Left ventricle myocardium superior (tissue), 1 donor: ENCODE data around the gene MAP3K3. TPM values are rescaled to one million over a fixed set of nuclear protein-coding genes. Genes with fewer than 3 reads are reported as not detected.

ENCODE experiments used
- ATAC-seq: fragments of 200-7000 bp; cut with Tn5 transposase; one replicate; pipeline ENCODE4 v1.9.1; 2020; ENCODE audit warnings: mild to moderate bottlenecking, moderate library complexity
- DNase-seq: peaks from one replicate; pipeline ENCODE4 v3.0.0-alpha.2; 2020
- intact Hi-C: fragments of 100-400 bp; cut with micrococcal nuclease; formaldehyde crosslinking; loops from one replicate; pipeline ENCODE4 v1.11.0; 2022
- total RNA-seq: library from RNA; stranded (reverse); fragmentation: NEBNext Ultra II Directional; extraction: Animal tissue kit (Norgen Biotek cat#: 25700); gene quantifications from one replicate; pipeline ENCODE4 v1.2.1, GENCODE V29; 2021
- donor health status: DM: no; HTN: yes; CAD: no; lungs with severe emphysema.

The MAP3K3 gene
- total RNA-seq, 1 donor from 2014 or later: 36.9 TPM

DNA sequence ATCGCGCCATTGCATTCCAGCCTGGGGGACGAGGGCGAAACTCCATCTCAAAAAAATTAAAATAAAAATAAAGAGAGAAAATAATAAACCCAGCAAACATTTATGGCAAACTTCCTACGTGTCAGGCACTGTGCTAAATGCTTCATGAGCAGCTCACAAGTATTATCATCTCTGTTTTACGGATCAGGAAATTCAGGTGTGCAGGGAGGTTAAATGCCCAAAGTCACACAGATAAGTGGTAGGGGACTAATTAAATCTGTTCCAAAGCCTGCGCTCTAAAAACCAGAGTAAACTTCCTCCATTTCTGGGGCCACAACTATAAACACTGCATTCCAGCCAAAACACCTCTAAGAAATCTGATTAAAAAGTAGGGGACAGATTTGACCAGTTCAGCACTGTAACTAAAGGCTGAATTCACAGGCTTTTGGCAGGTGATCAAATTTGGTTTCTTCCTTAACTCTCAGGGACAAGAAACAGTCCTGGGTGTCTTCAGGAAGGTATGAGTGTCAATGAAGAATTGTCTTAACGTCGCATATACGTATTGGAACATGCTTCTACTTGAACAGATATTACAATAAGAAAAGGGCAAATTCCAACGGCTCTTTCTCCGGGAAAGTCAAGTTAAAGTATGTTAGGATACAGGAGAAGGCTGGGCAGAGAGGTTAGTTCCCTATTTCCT lies 118.4 kb downstream of the MAP3K3 start:
- DNase-seq: no peak
- intact Hi-C loops: no loop called here
- ATAC-seq: no peak

DNA sequence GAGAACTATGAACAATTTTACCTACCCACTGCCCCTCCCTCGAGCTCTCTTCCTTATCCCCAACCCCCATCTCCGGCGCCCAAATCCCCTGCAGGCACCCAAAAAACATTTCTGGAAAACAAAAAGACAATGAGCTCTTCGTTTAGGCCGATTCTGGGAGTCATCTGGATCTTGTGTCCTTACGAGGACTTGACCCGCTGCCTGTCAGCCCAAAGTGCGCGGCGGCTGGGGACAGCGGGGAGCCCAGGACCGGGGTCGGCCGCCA lies 118.9 kb downstream of the MAP3K3 start:
- no peak for DNase-seq
- peak; percentile 50 for ATAC-seq
- intact Hi-C loops: no loop called here

DNA sequence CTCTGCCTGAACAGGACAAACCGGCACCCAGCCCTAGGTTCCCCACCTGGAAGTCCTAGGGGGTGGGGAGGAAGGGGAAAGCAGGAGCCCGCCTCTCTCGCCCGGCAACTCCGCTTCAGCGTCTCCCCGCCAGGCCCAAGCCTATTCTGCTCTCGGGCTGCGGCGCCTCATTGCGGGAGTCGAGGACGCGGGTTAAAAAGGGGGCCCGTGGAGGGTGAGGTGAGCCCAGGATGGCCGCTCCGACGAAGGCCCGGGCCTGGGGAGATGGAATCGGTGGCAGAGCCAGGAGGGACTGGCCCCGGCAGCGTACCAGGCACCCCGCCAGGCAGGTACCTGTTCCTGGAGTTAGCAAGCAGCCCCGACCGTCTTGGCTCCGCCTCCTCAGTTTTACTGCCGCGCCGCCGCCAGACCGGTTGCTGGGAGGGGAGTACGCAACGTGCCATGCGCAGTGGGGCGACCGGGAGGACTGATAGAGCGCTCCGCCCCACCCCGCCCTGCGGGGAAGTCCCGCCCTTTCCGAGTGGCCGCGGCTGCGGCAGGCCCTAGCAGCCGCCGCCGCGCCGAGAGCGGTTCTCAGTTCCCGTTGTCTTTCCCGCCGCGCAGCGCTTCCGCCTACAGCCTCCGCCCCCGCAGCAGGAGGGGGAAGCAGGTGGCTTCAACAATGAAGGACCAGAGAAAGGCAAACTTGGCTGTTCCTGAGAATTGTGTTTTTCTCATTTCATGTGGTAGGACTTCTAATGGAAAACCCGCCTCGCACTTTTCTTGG lies 119.4 kb downstream of the MAP3K3 start, which contains the start of gene STRADA:
Gene STRADA, minus strand, starts transcription at position 392 of the 766 bp plus-strand sequence. CDS start 13,430 bp downstream, outside the sequence.
- ATAC-seq (peak; percentile 100), DNase-seq (peak; percentile 99)
- intact Hi-C loops: no loop called here

Other genes starting within 250 kb of the MAP3K3 start
- gene CYB561, start 176.1 kb upstream of the MAP3K3 start, total RNA-seq: 14.7 TPM
- 5.6 TPM for gene ACE, start 145.4 kb upstream of the MAP3K3 start, total RNA-seq
- gene KCNH6, start 99.1 kb upstream of the MAP3K3 start, total RNA-seq: not detected
- gene DCAF7, start 71.9 kb upstream of the MAP3K3 start, total RNA-seq: 45.0 TPM
- gene TACO1, start 21.5 kb upstream of the MAP3K3 start, total RNA-seq: 45.5 TPM
- gene LIMD2, start 77.7 kb downstream of the MAP3K3 start, total RNA-seq: 4.7 TPM
- gene STRADA, start 119.4 kb downstream of the MAP3K3 start, total RNA-seq: 16.0 TPM
- 90.1 TPM for gene CCDC47, start 151.2 kb downstream of the MAP3K3 start, total RNA-seq
- gene DDX42, start 151.8 kb downstream of the MAP3K3 start, total RNA-seq: 56.7 TPM
- gene PSMC5, start 205.0 kb downstream of the MAP3K3 start, total RNA-seq: 141 TPM
- gene FTSJ3, start 205.2 kb downstream of the MAP3K3 start, total RNA-seq: 35.9 TPM
- gene SMARCD2, start 220.3 kb downstream of the MAP3K3 start, total RNA-seq: 28.4 TPM